ENCODE measurements around the gene RPS21.

- no peak for TF ChIP-seq CTCF (IDR thresholded peaks at IDR 0.05)
- no peak for TF ChIP-seq POLR2A (IDR thresholded peaks at IDR 0.05)
These were observed 42.8 kb downstream of the RPS21 start for GRCh38 chr20:62429455-62430310.

Data from lower leg skin (tissue), 3 donors.